HEK293 (cell line): ENCODE results near the gene RPL12.

Experiments
- OVOL3 ChIP-seq: fragments of 450-650 bp; formaldehyde crosslinking; IDR thresholded peaks from 2 replicates; pipeline ENCODE4 v1.5.1; 2016; ENCODE audit warnings: missing biosample characterization, missing genetic modification characterization
- YY1 ChIP-seq: fragments of 450-650 bp; formaldehyde crosslinking; IDR thresholded peaks from 2 replicates; pipeline ENCODE4 v1.5.1; 2018; ENCODE audit warnings: missing biosample characterization, missing genetic modification characterization
- ZBTB20 ChIP-seq: fragments of 450-650 bp; formaldehyde crosslinking; IDR thresholded peaks from 2 replicates; pipeline ENCODE4 v1.5.1; 2016; ENCODE audit warnings: missing biosample characterization, missing genetic modification characterization
- ZNF169 ChIP-seq: fragments of 450-650 bp; formaldehyde crosslinking; IDR thresholded peaks from 2 replicates; pipeline ENCODE4 v1.5.1; 2016; ENCODE audit warnings: missing biosample characterization, missing genetic modification characterization
- ZNF623 ChIP-seq: fragments of 450-650 bp; formaldehyde crosslinking; IDR thresholded peaks from 2 replicates; pipeline ENCODE4 v1.5.1; 2016; ENCODE audit warnings: missing biosample characterization, missing genetic modification characterization
- TF ChIP-seq, protein P1 (sequence below): fragments of 450-650 bp; formaldehyde crosslinking; IDR thresholded peaks from 2 replicates; pipeline ENCODE4 v1.5.1; 2016; ENCODE audit warnings: missing biosample characterization, missing genetic modification characterization
- TF ChIP-seq, protein P2 (sequence below): fragments of 450-650 bp; formaldehyde crosslinking; IDR thresholded peaks from 2 replicates; pipeline ENCODE4 v1.5.1; 2016; ENCODE audit warnings: missing biosample characterization, missing genetic modification characterization
- TF ChIP-seq, protein P3 (sequence below): fragments of 450-650 bp; formaldehyde crosslinking; IDR thresholded peaks from 2 replicates; pipeline ENCODE4 v1.5.1; 2016; ENCODE audit warnings: missing biosample characterization, missing genetic modification characterization
- TF ChIP-seq, protein P4 (sequence below): sonication (generic); formaldehyde crosslinking; IDR thresholded peaks from 2 replicates; pipeline ENCODE4 v1.8.1; 2022; ENCODE audit warnings: mild to moderate bottlenecking, moderate library complexity, missing genetic modification reagents
- TF ChIP-seq, protein P5 (sequence below): fragments of 450-650 bp; formaldehyde crosslinking; IDR thresholded peaks from 2 replicates; pipeline ENCODE4 v1.5.1; 2016; ENCODE audit warnings: missing biosample characterization, missing genetic modification characterization

DNA sequence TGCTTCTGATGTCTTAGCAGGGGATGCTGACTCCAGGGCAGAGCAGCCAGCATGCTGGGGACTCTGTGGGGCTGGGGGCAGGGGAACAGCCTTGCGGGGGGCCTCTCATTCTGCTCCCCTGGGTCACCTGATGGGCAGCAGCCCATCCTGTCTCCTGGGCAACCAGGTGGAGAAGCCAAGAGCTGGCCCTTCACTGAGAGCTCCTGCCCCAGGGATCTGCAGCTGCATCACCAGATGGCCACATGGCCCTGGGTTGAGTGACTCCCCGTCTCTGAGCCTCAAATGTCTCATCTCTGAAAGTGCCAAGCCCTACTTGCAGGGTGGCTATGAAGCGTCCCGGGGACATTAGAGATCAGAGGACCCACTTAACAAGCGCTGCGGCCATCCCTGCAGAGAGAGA lies 49.2 kb upstream of the RPL12 start:
- TF ChIP-seq, protein P1, sequence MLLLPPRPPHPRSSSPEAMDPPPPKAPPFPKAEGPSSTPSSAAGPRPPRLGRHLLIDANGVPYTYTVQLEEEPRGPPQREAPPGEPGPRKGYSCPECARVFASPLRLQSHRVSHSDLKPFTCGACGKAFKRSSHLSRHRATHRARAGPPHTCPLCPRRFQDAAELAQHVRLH (tag by site-specific recombination) = no peak
- TF ChIP-seq ZBTB20 (tag by site-specific recombination) (no peak), OVOL3 (no peak), YY1 (tag by site-specific recombination) (no peak), ZNF169 (no peak), ZNF623 (no peak)
- TF ChIP-seq, protein P2, sequence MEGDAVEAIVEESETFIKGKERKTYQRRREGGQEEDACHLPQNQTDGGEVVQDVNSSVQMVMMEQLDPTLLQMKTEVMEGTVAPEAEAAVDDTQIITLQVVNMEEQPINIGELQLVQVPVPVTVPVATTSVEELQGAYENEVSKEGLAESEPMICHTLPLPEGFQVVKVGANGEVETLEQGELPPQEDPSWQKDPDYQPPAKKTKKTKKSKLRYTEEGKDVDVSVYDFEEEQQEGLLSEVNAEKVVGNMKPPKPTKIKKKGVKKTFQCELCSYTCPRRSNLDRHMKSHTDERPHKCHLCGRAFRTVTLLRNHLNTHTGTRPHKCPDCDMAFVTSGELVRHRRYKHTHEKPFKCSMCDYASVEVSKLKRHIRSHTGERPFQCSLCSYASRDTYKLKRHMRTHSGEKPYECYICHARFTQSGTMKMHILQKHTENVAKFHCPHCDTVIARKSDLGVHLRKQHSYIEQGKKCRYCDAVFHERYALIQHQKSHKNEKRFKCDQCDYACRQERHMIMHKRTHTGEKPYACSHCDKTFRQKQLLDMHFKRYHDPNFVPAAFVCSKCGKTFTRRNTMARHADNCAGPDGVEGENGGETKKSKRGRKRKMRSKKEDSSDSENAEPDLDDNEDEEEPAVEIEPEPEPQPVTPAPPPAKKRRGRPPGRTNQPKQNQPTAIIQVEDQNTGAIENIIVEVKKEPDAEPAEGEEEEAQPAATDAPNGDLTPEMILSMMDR (tag by site-specific recombination) = no peak
- TF ChIP-seq, protein P3, sequence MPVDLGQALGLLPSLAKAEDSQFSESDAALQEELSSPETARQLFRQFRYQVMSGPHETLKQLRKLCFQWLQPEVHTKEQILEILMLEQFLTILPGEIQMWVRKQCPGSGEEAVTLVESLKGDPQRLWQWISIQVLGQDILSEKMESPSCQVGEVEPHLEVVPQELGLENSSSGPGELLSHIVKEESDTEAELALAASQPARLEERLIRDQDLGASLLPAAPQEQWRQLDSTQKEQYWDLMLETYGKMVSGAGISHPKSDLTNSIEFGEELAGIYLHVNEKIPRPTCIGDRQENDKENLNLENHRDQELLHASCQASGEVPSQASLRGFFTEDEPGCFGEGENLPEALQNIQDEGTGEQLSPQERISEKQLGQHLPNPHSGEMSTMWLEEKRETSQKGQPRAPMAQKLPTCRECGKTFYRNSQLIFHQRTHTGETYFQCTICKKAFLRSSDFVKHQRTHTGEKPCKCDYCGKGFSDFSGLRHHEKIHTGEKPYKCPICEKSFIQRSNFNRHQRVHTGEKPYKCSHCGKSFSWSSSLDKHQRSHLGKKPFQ = no peak
- TF ChIP-seq, protein P4, sequence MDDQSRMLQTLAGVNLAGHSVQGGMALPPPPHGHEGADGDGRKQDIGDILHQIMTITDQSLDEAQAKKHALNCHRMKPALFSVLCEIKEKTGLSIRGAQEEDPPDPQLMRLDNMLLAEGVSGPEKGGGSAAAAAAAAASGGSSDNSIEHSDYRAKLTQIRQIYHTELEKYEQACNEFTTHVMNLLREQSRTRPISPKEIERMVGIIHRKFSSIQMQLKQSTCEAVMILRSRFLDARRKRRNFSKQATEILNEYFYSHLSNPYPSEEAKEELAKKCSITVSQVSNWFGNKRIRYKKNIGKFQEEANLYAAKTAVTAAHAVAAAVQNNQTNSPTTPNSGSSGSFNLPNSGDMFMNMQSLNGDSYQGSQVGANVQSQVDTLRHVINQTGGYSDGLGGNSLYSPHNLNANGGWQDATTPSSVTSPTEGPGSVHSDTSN (CRISPR knock-in tag) = no peak
- TF ChIP-seq, protein P5, sequence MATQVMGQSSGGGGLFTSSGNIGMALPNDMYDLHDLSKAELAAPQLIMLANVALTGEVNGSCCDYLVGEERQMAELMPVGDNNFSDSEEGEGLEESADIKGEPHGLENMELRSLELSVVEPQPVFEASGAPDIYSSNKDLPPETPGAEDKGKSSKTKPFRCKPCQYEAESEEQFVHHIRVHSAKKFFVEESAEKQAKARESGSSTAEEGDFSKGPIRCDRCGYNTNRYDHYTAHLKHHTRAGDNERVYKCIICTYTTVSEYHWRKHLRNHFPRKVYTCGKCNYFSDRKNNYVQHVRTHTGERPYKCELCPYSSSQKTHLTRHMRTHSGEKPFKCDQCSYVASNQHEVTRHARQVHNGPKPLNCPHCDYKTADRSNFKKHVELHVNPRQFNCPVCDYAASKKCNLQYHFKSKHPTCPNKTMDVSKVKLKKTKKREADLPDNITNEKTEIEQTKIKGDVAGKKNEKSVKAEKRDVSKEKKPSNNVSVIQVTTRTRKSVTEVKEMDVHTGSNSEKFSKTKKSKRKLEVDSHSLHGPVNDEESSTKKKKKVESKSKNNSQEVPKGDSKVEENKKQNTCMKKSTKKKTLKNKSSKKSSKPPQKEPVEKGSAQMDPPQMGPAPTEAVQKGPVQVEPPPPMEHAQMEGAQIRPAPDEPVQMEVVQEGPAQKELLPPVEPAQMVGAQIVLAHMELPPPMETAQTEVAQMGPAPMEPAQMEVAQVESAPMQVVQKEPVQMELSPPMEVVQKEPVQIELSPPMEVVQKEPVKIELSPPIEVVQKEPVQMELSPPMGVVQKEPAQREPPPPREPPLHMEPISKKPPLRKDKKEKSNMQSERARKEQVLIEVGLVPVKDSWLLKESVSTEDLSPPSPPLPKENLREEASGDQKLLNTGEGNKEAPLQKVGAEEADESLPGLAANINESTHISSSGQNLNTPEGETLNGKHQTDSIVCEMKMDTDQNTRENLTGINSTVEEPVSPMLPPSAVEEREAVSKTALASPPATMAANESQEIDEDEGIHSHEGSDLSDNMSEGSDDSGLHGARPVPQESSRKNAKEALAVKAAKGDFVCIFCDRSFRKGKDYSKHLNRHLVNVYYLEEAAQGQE (tag by site-specific recombination) = no peak
